SK-N-SH (cell line): ENCODE results near the gene MEGF6. TPM values are rescaled to one million over a fixed set of nuclear protein-coding genes. Genes with fewer than 3 reads are reported as not detected.

Source experiments
- CTCF ChIA-PET: fragments of 300-600, 350-600 bp; formaldehyde crosslinking; extraction: SDS; loops from one replicate; lab custom pipeline; 2021; lab: Yijun Ruan, JAX
- POLR2A ChIA-PET: fragments of 350-600 bp; sonication (Branson Sonifier 250); formaldehyde crosslinking; extraction: SDS; loops from one replicate; lab custom pipeline; 2020; ENCODE audit warnings: antibody characterized with exemption, inconsistent platforms; lab: Yijun Ruan, JAX
- DNase-seq: peaks from one replicate; pipeline ENCODE4 v3.0.0; 2012
- H2AFZ ChIP-seq: fragments of 200-600 bp; sonication (generic); 2 replicates; pipeline ENCODE4 v1.8.1; 2016; ENCODE audit warnings: antibody characterized with exemption, mild to moderate bottlenecking, low read depth
- H3F3A ChIP-seq: fragments of 200-600 bp; sonication (generic); replicated peaks from 2 replicates; pipeline ENCODE3; 2016; ENCODE audit warnings: antibody characterized with exemption, mild to moderate bottlenecking; ENCODE audit not compliant: insufficient read depth
- H3K27ac ChIP-seq, 2 experiments: fragments of 200-500 bp in 1 of 2; fragments of 200-600 bp in 1 of 2; sonication (Bioruptor generic) in 1 of 2; sonication (generic), shearing (Covaris generic) in 1 of 2; 2 replicates each; pipeline versions ENCODE4 v1.5.1 to v1.6.1; 2014 to 2016; ENCODE audit warnings: low read depth in 2 of 2, inconsistent platforms in 1 of 2, low read length in 1 of 2, mild to moderate bottlenecking in 1 of 2, mixed read lengths in 1 of 2
- H3K27me3 ChIP-seq: fragments of 200-600 bp; sonication (generic), shearing (Covaris generic); 2 replicates; pipeline ENCODE4 v1.6.1; 2016; ENCODE audit warnings: mixed run types; ENCODE audit not compliant: insufficient read depth
- H3K36me3 ChIP-seq, 2 experiments: fragments of 200-500 bp in 1 of 2; fragments of 200-600 bp in 1 of 2; sonication (Bioruptor generic) in 1 of 2; sonication (generic) in 1 of 2; replicated peaks in 1 of 2; 2 replicates each; pipeline versions ENCODE3 to v1.5.1; 2014 to 2016; ENCODE audit warnings: low read length in 1 of 2, mild to moderate bottlenecking in 1 of 2; ENCODE audit not compliant: insufficient read depth in 2 of 2, control insufficient read depth in 1 of 2
- H3K4me1 ChIP-seq, 2 experiments: fragments of 200-500 bp in 1 of 2; fragments of 200-600 bp in 1 of 2; sonication (Bioruptor generic) in 1 of 2; sonication (generic), shearing (Covaris generic) in 1 of 2; 2 replicates each; pipeline versions ENCODE4 v1.5.1 to v1.6.1; 2014 to 2016; ENCODE audit warnings: low read depth in 1 of 2, low read length in 1 of 2, mixed run types in 1 of 2; ENCODE audit not compliant: insufficient read depth in 2 of 2, control insufficient read depth in 1 of 2
- H3K4me2 ChIP-seq: fragments of 200-600 bp; sonication (generic), shearing (Covaris generic); 2 replicates; pipeline ENCODE4 v1.6.1; 2017; ENCODE audit warnings: mixed run types
- H3K4me3 ChIP-seq, 2 experiments: fragments of 200-500 bp in 1 of 2; fragments of 200-600 bp in 1 of 2; sonication (Bioruptor generic) in 1 of 2; sonication (generic), shearing (Covaris generic) in 1 of 2; 2 replicates each; pipeline versions ENCODE4 v1.5.1 to v1.8.1; 2014 to 2016; ENCODE audit warnings: low read depth in 2 of 2, inconsistent platforms in 1 of 2, low read length in 1 of 2, mild to moderate bottlenecking in 1 of 2, mixed read lengths in 1 of 2, moderate library complexity in 1 of 2
- H3K79me2 ChIP-seq: fragments of 200-600 bp; sonication (generic); 2 replicates; pipeline ENCODE4 v1.8.1; 2017; ENCODE audit warnings: mild to moderate bottlenecking; ENCODE audit not compliant: insufficient read depth
- H3K9ac ChIP-seq: fragments of 200-600 bp; sonication (generic); 2 replicates; pipeline ENCODE4 v1.6.1; 2017; ENCODE audit warnings: mixed run types
- H3K9me2 ChIP-seq: fragments of 200-600 bp; sonication (generic); 2 replicates; pipeline ENCODE4 v1.6.1; 2017; ENCODE audit warnings: mixed run types
- H3K9me3 ChIP-seq: fragments of 200-600 bp; sonication (generic); 2 replicates; pipeline ENCODE4 v1.6.1; 2017; ENCODE audit warnings: mixed run types, mild to moderate bottlenecking, moderate library complexity
- H4K20me1 ChIP-seq: fragments of 200-600 bp; sonication (generic); 2 replicates; pipeline ENCODE4 v1.6.1; 2017; ENCODE audit warnings: mild to moderate bottlenecking, mixed run types; ENCODE audit not compliant: insufficient read depth
- CTCF ChIP-seq: fragments of 200-600 bp; sonication (generic); IDR thresholded peaks from 2 replicates; pipeline ENCODE4 v1.6.1; 2017; ENCODE audit warnings: antibody characterized with exemption, mild to moderate bottlenecking, moderate library complexity
- FOSL2 ChIP-seq: IDR thresholded peaks from 2 replicates; pipeline ENCODE4 v1.4.0; 2012; ENCODE audit warnings: low read depth, mild to moderate bottlenecking, moderate library complexity, borderline replicate concordance
- FOXJ3 ChIP-seq: sonication (generic); formaldehyde crosslinking; IDR thresholded peaks from 2 replicates; pipeline ENCODE4 v1.5.1; 2020; ENCODE audit warnings: mild to moderate bottlenecking, missing genetic modification reagents
- GATA2 ChIP-seq: sonication (generic); formaldehyde crosslinking; IDR thresholded peaks from 2 replicates; pipeline ENCODE4 v1.5.0; 2020; ENCODE audit warnings: mild to moderate bottlenecking, missing genetic modification reagents
- JUND ChIP-seq: IDR thresholded peaks from 2 replicates; pipeline ENCODE4 v1.4.0; 2012
- NRF1 ChIP-seq: IDR thresholded peaks from 2 replicates; pipeline ENCODE4 v1.6.1; 2012; ENCODE audit warnings: low read depth, mild to moderate bottlenecking, low read length
- RFX5 ChIP-seq: IDR thresholded peaks from 2 replicates; pipeline ENCODE4 v1.6.1; 2012; ENCODE audit warnings: mild to moderate bottlenecking, improper control_type of control experiment, low read length
- SIN3A ChIP-seq: IDR thresholded peaks from 2 replicates; pipeline ENCODE4 v1.6.1; 2012; ENCODE audit warnings: low read depth, mild to moderate bottlenecking, low read length, moderate library complexity, borderline replicate concordance
- SMC3 ChIP-seq: IDR thresholded peaks from 2 replicates; pipeline ENCODE4 v1.6.1; 2012; ENCODE audit warnings: low read depth, low read length, improper control_type of control experiment
- TCF12 ChIP-seq: IDR thresholded peaks from 2 replicates; pipeline ENCODE4 v1.4.0; 2012
- TEAD4 ChIP-seq: IDR thresholded peaks from 2 replicates; pipeline ENCODE4 v1.4.0; 2012; ENCODE audit warnings: mild to moderate bottlenecking, borderline replicate concordance; ENCODE audit not compliant: insufficient read depth
- USF2 ChIP-seq: fragments of 150-350 bp; IDR thresholded peaks from 2 replicates; pipeline ENCODE4 v1.6.1; 2017; ENCODE audit warnings: antibody characterized with exemption, low read length, low read depth, borderline replicate concordance
- WGBS: methylation state at CpG from one replicate; pipeline ENCODE4 v1.1.6; 2017; ENCODE audit warnings: low lambda C conversion rate; 5-methylcytosine and 5-hydroxymethylcytosine counted together
- polyA plus RNA-seq, 3 experiments: library from polyadenylated mRNA; depleted of rRNA; stranded (reverse); fragments of >200 nt; gene quantifications; 2 replicates each; pipeline ENCODE4 v1.2.3, GENCODE V29; 2012
- TF ChIP-seq, protein P1 (sequence below): IDR thresholded peaks from 2 replicates; pipeline ENCODE4; 2012
- TF ChIP-seq, protein P2 (sequence below): fragments of 150-350 bp; IDR thresholded peaks from 2 replicates; pipeline ENCODE4 v1.6.1; 2016; ENCODE audit warnings: mild to moderate bottlenecking, low read depth, low read length
- TF ChIP-seq, protein P3 (sequence below): IDR thresholded peaks from 2 replicates; pipeline ENCODE4 v1.4.0; 2012; ENCODE audit warnings: low read depth, borderline replicate concordance

Gene MEGF6
- polyA plus RNA-seq, 1 of the 3 experiments (the other 2 are of a cell fraction) = 7.6 TPM

GRCh38 chr1:3657096-3657475 is 45.8 kb upstream of the MEGF6 start:
- POLR2A ChIA-PET = no interaction called here
- WGBS = 50% methylated on average over 2 of the region's 6 CpGs
- no peak overlapping the region for H3K27ac ChIP-seq
- H2AFZ ChIP-seq = no peak overlapping the region
- no peak overlapping the region for H3K9ac ChIP-seq
- no peak overlapping the region for H3K4me2 ChIP-seq
- TF ChIP-seq TCF12 (no peak), CTCF (no peak), SMC3 (no peak), JUND (no peak), RFX5 (no peak), NRF1 (no peak), FOSL2 (no peak), USF2 (no peak), FOXJ3 (CRISPR knock-in tag) (no peak), SIN3A (no peak), GATA2 (no peak), TEAD4 (no peak)
- TF ChIP-seq, protein P1, sequence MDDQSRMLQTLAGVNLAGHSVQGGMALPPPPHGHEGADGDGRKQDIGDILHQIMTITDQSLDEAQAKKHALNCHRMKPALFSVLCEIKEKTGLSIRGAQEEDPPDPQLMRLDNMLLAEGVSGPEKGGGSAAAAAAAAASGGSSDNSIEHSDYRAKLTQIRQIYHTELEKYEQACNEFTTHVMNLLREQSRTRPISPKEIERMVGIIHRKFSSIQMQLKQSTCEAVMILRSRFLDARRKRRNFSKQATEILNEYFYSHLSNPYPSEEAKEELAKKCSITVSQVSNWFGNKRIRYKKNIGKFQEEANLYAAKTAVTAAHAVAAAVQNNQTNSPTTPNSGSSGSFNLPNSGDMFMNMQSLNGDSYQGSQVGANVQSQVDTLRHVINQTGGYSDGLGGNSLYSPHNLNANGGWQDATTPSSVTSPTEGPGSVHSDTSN = no peak
- TF ChIP-seq, protein P2, sequence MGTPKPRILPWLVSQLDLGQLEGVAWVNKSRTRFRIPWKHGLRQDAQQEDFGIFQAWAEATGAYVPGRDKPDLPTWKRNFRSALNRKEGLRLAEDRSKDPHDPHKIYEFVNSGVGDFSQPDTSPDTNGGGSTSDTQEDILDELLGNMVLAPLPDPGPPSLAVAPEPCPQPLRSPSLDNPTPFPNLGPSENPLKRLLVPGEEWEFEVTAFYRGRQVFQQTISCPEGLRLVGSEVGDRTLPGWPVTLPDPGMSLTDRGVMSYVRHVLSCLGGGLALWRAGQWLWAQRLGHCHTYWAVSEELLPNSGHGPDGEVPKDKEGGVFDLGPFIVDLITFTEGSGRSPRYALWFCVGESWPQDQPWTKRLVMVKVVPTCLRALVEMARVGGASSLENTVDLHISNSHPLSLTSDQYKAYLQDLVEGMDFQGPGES = no peak
- TF ChIP-seq, protein P3, sequence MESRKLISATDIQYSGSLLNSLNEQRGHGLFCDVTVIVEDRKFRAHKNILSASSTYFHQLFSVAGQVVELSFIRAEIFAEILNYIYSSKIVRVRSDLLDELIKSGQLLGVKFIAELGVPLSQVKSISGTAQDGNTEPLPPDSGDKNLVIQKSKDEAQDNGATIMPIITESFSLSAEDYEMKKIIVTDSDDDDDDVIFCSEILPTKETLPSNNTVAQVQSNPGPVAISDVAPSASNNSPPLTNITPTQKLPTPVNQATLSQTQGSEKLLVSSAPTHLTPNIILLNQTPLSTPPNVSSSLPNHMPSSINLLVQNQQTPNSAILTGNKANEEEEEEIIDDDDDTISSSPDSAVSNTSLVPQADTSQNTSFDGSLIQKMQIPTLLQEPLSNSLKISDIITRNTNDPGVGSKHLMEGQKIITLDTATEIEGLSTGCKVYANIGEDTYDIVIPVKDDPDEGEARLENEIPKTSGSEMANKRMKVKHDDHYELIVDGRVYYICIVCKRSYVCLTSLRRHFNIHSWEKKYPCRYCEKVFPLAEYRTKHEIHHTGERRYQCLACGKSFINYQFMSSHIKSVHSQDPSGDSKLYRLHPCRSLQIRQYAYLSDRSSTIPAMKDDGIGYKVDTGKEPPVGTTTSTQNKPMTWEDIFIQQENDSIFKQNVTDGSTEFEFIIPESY = no peak
- TF ChIP-seq, all 33 proteins: peak for 0
- H3K9me2 ChIP-seq = no peaks in the 10 kb centered on the region
- H3K79me2 ChIP-seq = no peaks in the 10 kb centered on the region
- peaks cover 4% of the 10 kb centered on the region; the same call in 1 of the 2 replicates for H3K27me3 ChIP-seq
- no peak for DNase-seq
- no peak overlapping the region for H3K4me3 ChIP-seq
- CTCF ChIA-PET = no interaction called here
- no peaks in the 10 kb centered on the region for H3K9me3 ChIP-seq
- H3K36me3 ChIP-seq = no peaks in the 10 kb centered on the region
- no peaks in the 10 kb centered on the region for H3F3A ChIP-seq
- H3K4me1 ChIP-seq = peaks cover 0 to 2% of the 10 kb centered on the region in 2 experiments; a peak in 1 of 4 replicates
- no peaks in the 10 kb centered on the region for H4K20me1 ChIP-seq
